ENCODE results near the gene IFNB1. TPM values are rescaled to one million over a fixed set of nuclear protein-coding genes. Genes with fewer than 3 reads are reported as not detected.

The IFNB1 gene
- not detected for polyA plus RNA-seq (2013, experiment 1 of 2; ENCODE audit: insufficient read length)
- not detected for polyA plus RNA-seq (2013, experiment 2 of 2; ENCODE audit: insufficient read length)

- no peak for DNase-seq
These were observed at the start of gene IFNB1 for GRCh38 chr9:21077781-21078180. TSS of gene IFNB1 (minus strand) at chr9:21077942. CDS start at chr9:21077869, 73 bp downstream.

GRCh38 chr9:21121595-21122251 is 44.0 kb upstream of the IFNB1 start:
- DNase-seq: no peak

- DNase-seq: no peak
These were observed 43.3 kb upstream of the IFNB1 start for GRCh38 chr9:21121079-21121478.

- no peak for DNase-seq
These were observed 41.5 kb upstream of the IFNB1 start for GRCh38 chr9:21119093-21119770.

GRCh38 chr9:21114311-21114710 is 36.6 kb upstream of the IFNB1 start:
- DNase-seq: no peak

- DNase-seq: peak; percentile 74
These were observed 33.2 kb upstream of the IFNB1 start for GRCh38 chr9:21110708-21111576.

- DNase-seq: no peak
These were observed 27.0 kb upstream of the IFNB1 start for GRCh38 chr9:21104787-21105186.

GRCh38 chr9:21102305-21102704 is 24.6 kb upstream of the IFNB1 start:
- peak; percentile 26 for DNase-seq

- no peak for DNase-seq
These were observed 20.1 kb upstream of the IFNB1 start for GRCh38 chr9:21097817-21098216.

- no peak for DNase-seq
These were observed 19.1 kb upstream of the IFNB1 start for GRCh38 chr9:21096901-21097255.

GRCh38 chr9:21096172-21096900 is 18.6 kb upstream of the IFNB1 start:
- peak; percentile 21 for DNase-seq

- DNase-seq: peak; percentile 48
These were observed 17.8 kb upstream of the IFNB1 start for GRCh38 chr9:21095561-21095960.

GRCh38 chr9:21086538-21086937 is 8.8 kb upstream of the IFNB1 start:
- DNase-seq: no peak

GRCh38 chr9:21085005-21085404 is 7.3 kb upstream of the IFNB1 start:
- no peak for DNase-seq

- DNase-seq: no peak
These were observed 6.6 kb upstream of the IFNB1 start for GRCh38 chr9:21084242-21084850.

- no peak for DNase-seq
These were observed 4.9 kb upstream of the IFNB1 start for GRCh38 chr9:21082671-21083070.

GRCh38 chr9:21081999-21082398 is 4.3 kb upstream of the IFNB1 start:
- DNase-seq: no peak

GRCh38 chr9:21081451-21081850 is 3.7 kb upstream of the IFNB1 start:
- DNase-seq: no peak

GRCh38 chr9:21080793-21081192 is 3.1 kb upstream of the IFNB1 start:
- no peak for DNase-seq

GRCh38 chr9:21078702-21079101 is 960 bp upstream of the IFNB1 start:
- DNase-seq: no peak

- no peak for DNase-seq
These were observed 2.3 kb downstream of the IFNB1 start for GRCh38 chr9:21075484-21075883.

- DNase-seq: peak; percentile 11
These were observed 6.8 kb downstream of the IFNB1 start for GRCh38 chr9:21070906-21071305.

Measured in fibroblast of skin of back (primary cell).